GM18873 (cell line): Measurements from ENCODE around the gene CD79B.

Source experiments
- ATAC-seq: cut with Tn5 transposase; IDR thresholded peaks from one replicate; pipeline ENCODE4 v1.9.1; 2021; ENCODE audit warnings: mild to moderate bottlenecking, moderate library complexity, moderate number of reproducible peaks; ENCODE audit not compliant: unreplicated experiment, low FRiP score

CD79B gene

GRCh38 chr17:63954402-63955063 lies 22.4 kb upstream of the CD79B start:
- no peak for ATAC-seq

DNA sequence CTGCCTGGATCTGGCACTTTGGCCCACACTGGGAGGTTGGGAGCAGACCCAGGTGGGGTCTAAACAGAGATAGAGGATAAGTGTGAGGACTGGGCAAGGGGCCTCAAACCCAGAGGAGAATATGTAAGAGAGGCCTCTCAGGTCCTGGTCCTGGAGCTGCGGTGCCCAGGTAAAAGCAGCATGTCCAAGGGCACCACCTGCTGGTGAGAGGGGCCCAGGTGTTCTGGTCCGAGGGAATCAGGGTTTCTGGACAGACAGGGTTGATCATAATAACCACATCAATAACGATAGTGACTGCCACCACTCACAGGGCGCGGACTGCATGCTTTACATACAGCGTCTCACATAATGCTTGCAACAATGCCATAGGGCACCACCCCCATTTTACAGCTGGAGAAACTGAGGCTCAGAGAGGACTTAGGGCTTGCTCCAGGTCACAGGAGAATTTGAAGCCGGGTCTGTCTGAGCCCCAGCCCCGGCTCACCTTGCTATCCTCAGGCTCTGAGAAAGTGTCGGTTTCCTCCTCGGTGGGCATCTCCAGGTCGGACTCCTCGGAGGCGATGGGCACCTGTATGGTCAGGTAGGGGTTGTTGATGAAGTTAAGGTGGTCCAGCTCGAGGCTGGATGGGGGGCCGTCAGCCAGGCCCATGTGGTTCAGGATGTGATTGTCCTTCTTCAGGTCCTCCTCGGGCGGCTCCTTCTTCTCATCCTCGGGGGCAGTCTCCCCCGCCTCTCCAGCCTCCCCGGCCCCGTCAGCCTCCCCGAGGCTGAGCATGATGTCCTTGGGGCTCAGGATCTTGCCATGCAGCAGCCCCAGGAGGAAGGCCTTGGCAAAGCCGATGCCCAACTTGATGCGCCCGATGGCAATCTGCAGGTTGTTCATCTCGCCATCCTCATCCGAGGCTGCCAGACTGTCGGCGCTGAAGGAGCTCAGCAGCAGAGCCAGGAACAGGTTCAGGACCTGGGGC lies 19.1 kb upstream of the CD79B start:
- ATAC-seq: no peak

DNA sequence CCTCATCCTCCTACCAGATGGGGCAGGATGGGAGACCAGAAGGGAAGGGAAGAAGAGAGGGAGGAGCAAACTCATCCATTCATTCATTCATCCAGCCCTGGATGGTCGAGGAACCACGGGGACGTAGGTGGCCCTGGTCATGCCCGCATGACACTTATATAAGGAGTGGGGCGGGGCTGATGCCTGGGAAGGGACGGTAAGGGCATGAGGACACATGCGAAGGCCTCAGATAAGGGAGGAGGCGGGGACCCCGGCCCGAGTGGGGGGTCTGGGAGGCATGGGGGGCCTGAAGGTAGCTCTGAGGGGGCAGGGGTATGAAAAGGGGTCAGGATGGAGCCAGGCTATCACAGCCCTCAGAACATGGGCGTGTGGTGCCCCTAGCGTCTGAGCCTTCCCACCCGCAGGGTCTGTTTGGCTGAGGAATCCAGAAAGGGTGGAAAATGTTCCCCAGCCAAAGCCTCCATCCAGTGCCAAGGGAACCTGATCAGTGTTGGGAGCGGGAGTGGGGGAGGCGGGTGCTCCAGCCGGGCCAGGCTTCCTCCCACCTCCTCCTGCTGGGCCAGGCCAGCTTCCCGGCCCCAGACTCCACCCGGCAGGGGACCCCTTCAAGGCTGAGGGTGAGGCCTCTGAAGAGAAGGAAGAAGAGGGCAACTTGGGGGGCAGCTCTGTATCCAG lies 17.6 kb upstream of the CD79B start:
- ATAC-seq: no peak

- ATAC-seq: no peak
Measured at GRCh38 chr17:63948521-63948920, 16.4 kb upstream of the CD79B start.

- ATAC-seq: no peak
Measured at GRCh38 chr17:63947711-63948330, 15.7 kb upstream of the CD79B start.

GRCh38 chr17:63946440-63947363 lies 14.6 kb upstream of the CD79B start:
- no peak for ATAC-seq

- no peak for ATAC-seq
Measured at GRCh38 chr17:63945784-63946439, 13.8 kb upstream of the CD79B start.

DNA sequence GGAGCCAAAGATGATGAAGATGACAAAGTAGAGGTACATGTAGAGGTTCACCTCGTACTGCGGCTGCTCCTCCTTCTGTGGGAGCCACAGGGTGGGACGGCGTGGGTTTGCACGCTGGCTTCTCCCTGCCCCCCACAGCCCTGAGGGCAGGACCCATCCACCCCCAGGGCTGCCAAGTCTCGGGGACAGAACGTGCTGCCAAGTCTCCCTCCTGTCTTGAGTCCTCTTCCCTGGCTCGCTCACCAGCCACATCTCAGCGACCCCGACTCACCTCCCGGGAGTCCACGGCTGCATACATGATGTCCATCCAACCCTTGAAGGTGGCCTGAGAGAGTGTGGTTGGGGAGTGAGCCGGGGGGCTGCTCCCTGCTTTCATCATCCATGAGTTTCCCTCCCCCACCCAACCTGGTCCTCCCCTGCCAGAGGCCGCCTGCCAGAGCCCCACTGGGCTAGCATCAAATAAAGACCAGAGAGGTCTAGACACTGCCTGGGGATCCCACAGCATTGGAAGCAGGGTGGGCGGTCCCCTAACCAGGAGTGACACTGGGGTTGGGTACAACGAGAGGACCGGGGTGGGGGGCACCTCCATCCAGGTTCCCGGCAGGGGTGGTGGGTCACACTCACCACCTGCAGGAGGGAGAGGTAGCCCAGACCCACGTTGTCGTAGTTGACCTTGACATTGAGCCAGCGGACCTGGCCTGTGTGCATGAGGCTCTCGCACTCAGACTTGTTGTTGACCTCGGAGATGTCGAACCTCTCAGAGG lies 12.8 kb upstream of the CD79B start:
- no peak for ATAC-seq

- ATAC-seq: no peak
Measured at GRCh38 chr17:63943745-63944144, 11.6 kb upstream of the CD79B start.

DNA sequence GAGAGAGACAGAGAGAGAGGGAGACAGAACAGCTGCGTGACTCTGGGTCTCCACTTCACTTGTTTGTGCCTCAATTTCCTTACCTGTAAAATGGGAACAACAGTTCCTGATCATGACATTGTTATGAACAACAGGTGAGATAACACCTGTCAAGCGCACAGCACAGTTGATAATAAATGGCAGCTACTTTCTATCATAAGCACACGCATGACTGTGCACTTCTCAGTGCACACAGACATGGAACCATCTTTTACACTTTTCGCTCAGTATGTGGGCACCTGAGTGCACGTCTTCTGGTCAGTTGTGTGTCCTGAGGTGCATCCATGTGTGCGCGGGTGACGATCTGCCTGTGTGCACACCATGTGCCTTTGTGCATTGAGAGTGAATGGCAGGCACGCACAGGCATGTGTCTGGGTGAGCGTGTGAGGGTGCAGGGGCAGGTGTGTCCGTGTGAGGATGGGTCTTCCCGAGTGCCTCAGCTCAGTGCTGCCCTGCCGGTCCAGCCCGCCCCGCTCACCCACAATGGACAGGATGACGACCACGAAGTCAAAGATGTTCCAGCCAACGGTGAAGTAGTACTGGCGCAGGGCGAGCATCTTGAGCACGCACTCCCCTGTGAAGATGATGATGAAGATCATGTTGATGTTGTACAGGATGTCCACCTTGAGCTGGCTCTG lies 10.3 kb upstream of the CD79B start:
- ATAC-seq: no peak

DNA sequence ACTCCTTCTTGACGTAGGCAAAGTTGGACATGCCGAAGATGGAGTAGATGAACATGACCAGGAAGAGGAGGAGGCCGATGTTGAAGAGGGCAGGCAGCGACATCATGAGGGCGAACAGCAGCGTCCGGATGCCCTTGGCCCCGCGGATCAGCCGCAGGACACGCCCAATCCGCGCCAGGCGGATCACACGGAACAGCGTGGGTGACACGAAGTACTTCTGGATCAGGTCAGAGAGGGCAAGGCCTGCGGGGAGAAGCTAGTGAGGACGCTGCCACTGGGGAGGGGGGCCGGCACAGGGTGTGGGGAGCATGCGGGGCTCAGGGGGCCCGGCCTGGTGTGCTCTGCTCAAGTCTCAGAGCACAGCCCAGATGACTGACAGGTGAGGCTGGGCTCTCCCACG lies 9.6 kb upstream of the CD79B start:
- no peak for ATAC-seq

DNA sequence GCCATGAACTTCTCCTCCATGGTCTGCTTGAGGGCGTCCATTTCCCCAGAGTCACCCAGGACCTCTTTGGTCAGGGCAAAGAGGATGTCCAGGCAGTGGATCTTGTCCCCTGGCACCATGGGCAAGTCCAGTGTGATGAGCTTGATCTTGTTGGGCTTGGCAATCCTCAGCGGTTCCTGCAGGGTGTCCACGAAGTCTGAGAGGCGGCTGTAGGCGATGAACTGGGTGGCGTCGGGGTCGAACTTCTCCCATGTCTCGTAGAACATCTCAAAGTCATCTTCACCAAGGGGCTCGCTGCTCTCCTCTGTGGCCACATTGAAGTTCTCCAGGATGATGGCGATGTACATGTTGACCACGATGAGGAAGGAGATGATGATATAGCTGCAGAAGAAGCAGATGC lies 9.0 kb upstream of the CD79B start:
- ATAC-seq: no peak

DNA sequence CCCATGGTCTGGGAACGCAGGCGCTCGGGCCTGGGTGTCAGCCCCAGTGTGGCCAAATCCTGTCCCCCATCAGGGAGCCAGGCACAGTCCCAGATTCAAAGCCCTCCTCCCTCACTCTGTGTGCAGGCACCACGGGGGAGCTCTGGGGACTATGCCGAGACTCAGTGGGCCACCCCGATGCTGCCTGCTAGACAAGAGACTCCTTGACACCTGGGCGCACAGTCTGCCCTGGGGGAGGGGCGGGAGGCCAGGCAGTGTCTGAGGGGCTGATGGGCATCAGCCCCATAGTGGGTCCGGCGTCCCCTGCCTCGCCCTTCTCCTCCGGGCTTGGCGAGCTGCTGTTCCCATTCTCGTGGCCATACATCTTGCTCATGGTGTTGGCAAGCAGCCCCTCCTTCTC lies 8.5 kb upstream of the CD79B start:
- no peak for ATAC-seq

GRCh38 chr17:63939884-63940283 lies 7.8 kb upstream of the CD79B start:
- ATAC-seq: no peak

GRCh38 chr17:63939401-63939800 lies 7.3 kb upstream of the CD79B start:
- ATAC-seq: no peak

DNA sequence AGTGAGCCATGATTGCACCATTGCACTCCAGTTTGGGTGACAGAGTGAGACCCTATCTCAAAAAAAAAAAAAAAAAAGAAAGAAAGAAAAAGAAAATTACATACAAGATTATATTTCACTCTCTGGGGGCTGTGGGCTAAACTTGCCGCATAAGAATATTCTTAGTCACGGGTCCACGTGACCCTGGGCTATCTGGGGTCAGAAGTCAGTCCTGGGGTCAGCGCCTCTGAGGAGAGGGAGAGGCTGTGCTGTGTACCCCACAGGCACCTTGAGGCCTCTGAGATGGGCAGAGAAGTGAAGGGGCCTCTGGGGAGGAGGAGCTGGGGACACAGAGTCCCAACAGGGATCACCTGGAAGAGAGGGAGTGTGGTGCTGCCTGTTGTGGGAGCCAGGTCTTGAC lies 5.8 kb upstream of the CD79B start:
- no peak for ATAC-seq

GRCh38 chr17:63937319-63937718 lies 5.2 kb upstream of the CD79B start:
- ATAC-seq: no peak
